ENCODE data around the gene CEP20.

Gene CEP20

GRCh38 chr16:15882563-15882962 lies 5.8 kb downstream of the CEP20 start:
- no peaks in the 10 kb centered on the region for H3K9me3 ChIP-seq (ENCODE audit: insufficient read depth, low read length)
- peaks cover 6% of the 10 kb centered on the region for H3K4me1 ChIP-seq (ENCODE audit: insufficient read depth, insufficient read length)
- H3K27me3 ChIP-seq (ENCODE audit: insufficient read depth, insufficient read length): no peaks in the 10 kb centered on the region
- H3K9ac ChIP-seq (ENCODE audit: insufficient read length, low read depth): no peak overlapping the region
- H3K36me3 ChIP-seq (ENCODE audit: insufficient read depth, insufficient read length, low read length): peaks cover 80% of the 10 kb centered on the region
- H3K4me3 ChIP-seq (ENCODE audit: insufficient read length, low read depth): no peak overlapping the region
- TF ChIP-seq SUZ12 (IDR thresholded peaks at IDR 0.05; ENCODE audit: extremely low read depth, insufficient read depth, insufficient read length) (no peak), ZNF274 (IDR thresholded peaks at IDR 0.05; ENCODE audit: low read depth, low read length) (no peak), YY1 (IDR thresholded peaks at IDR 0.05; ENCODE audit: insufficient read depth, insufficient read length) (no peak)
- no peak for DNase-seq (ENCODE audit: low read depth, low spot score)

DNA sequence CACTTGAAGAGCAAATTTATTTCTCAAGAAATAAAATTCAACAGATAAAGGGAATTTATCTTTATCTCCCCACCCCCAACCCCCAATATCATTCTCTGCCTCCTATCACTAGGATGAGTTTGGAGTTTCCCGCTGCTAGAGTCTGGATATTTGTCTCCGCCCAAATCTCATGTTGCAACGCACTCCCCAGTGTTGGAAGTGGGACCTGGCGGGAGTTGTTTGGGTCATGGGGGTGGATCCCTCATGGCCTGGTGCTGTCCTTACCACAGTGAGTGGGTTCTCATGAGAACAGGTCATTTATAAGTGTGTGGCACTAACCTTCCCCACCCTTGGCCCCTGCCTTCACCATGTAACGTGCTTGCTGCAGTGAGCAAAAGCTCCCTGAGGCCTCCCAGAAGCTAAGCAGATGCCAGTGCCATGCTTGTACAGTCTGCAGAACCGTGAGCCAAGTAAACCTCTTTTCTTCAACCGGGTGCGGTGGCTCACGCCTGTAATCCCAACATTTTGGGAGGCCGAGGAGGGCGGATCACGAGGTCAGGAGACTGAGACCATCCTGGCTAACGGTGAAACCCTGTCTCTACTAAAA lies 6.5 kb downstream of the CEP20 start:
- Histone ChIP-seq H3K27me3 (ENCODE audit: insufficient read depth, insufficient read length) (no peaks in the 10 kb centered on the region), H3K36me3 (ENCODE audit: insufficient read depth, insufficient read length, low read length) (peaks cover 80% of the 10 kb centered on the region), H3K4me1 (ENCODE audit: insufficient read depth, insufficient read length) (peaks cover 6% of the 10 kb centered on the region), H3K9me3 (ENCODE audit: insufficient read depth, low read length) (no peaks in the 10 kb centered on the region), H3K9ac (ENCODE audit: insufficient read length, low read depth) (no peak overlapping the region), H3K4me3 (ENCODE audit: insufficient read length, low read depth) (no peak overlapping the region)
- no peak for TF ChIP-seq YY1 (IDR thresholded peaks at IDR 0.05; ENCODE audit: insufficient read depth, insufficient read length)
- no peak for TF ChIP-seq SUZ12 (IDR thresholded peaks at IDR 0.05; ENCODE audit: extremely low read depth, insufficient read depth, insufficient read length)
- no peak for TF ChIP-seq ZNF274 (IDR thresholded peaks at IDR 0.05; ENCODE audit: low read depth, low read length)
- DNase-seq (ENCODE audit: low read depth, low spot score): no peak

GRCh38 chr16:15880434-15881308 lies 7.7 kb downstream of the CEP20 start:
- Histone ChIP-seq H3K9ac (ENCODE audit: insufficient read length, low read depth) (no peak overlapping the region), H3K27me3 (ENCODE audit: insufficient read depth, insufficient read length) (no peaks in the 10 kb centered on the region), H3K36me3 (ENCODE audit: insufficient read depth, insufficient read length, low read length) (peaks cover 76% of the 10 kb centered on the region), H3K4me3 (ENCODE audit: insufficient read length, low read depth) (no peak overlapping the region), H3K4me1 (ENCODE audit: insufficient read depth, insufficient read length) (peaks cover 6% of the 10 kb centered on the region), H3K9me3 (ENCODE audit: insufficient read depth, low read length) (no peaks in the 10 kb centered on the region)
- TF ChIP-seq YY1 (IDR thresholded peaks at IDR 0.05; ENCODE audit: insufficient read depth, insufficient read length): no peak
- DNase-seq (ENCODE audit: low read depth, low spot score): no peak

DNA sequence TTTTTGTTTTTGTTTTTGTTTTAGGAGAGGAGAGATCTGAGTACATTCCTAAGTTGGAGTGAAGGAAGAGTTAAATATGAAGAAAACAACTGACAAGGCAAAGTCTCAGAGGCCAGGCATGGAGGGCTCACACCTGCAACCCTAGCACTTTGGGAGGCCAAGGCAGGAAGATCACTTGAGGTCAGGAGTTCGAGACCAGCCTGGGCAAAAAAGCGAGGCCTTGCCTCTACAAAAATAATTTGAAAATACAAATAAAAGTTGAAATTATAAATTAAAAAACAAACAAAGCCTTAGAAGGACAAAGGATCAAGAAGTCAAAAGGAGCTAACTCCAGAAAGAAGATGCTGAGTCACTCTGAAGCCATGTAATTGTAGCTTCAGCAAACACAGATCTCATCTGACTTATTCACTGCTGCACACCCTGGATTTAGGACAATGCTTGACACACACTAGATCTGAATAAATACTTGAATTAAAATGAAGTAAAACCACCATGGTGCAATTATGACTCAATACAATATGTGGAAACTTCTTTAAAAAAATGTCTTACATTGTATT lies 9.1 kb downstream of the CEP20 start:
- Histone ChIP-seq H3K9me3 (ENCODE audit: insufficient read depth, low read length) (no peaks in the 10 kb centered on the region), H3K9ac (ENCODE audit: insufficient read length, low read depth) (no peak overlapping the region), H3K4me3 (ENCODE audit: insufficient read length, low read depth) (no peak overlapping the region), H3K27me3 (ENCODE audit: insufficient read depth, insufficient read length) (no peaks in the 10 kb centered on the region), H3K36me3 (ENCODE audit: insufficient read depth, insufficient read length, low read length) (peaks cover 75% of the 10 kb centered on the region), H3K4me1 (ENCODE audit: insufficient read depth, insufficient read length) (peaks cover 6% of the 10 kb centered on the region)
- TF ChIP-seq YY1 (IDR thresholded peaks at IDR 0.05; ENCODE audit: insufficient read depth, insufficient read length) (no peak), ZNF274 (IDR thresholded peaks at IDR 0.05; ENCODE audit: low read depth, low read length) (no peak), SUZ12 (IDR thresholded peaks at IDR 0.05; ENCODE audit: extremely low read depth, insufficient read depth, insufficient read length) (no peak)
- no peak for DNase-seq (ENCODE audit: low read depth, low spot score)

GRCh38 chr16:15876503-15876902 lies 11.9 kb downstream of the CEP20 start:
- peaks cover 77% of the 10 kb centered on the region for H3K36me3 ChIP-seq (ENCODE audit: insufficient read depth, insufficient read length, low read length)
- H3K4me3 ChIP-seq (ENCODE audit: insufficient read length, low read depth): no peak overlapping the region
- TF ChIP-seq SUZ12 (IDR thresholded peaks at IDR 0.05; ENCODE audit: extremely low read depth, insufficient read depth, insufficient read length): no peak
- no peak for TF ChIP-seq ZNF274 (IDR thresholded peaks at IDR 0.05; ENCODE audit: low read depth, low read length)
- TF ChIP-seq YY1 (IDR thresholded peaks at IDR 0.05; ENCODE audit: insufficient read depth, insufficient read length): no peak
- peaks cover 6% of the 10 kb centered on the region for H3K4me1 ChIP-seq (ENCODE audit: insufficient read depth, insufficient read length)
- no peaks in the 10 kb centered on the region for H3K9me3 ChIP-seq (ENCODE audit: insufficient read depth, low read length)
- H3K9ac ChIP-seq (ENCODE audit: insufficient read length, low read depth): no peak overlapping the region
- DNase-seq (ENCODE audit: low read depth, low spot score): no peak
- no peaks in the 10 kb centered on the region for H3K27me3 ChIP-seq (ENCODE audit: insufficient read depth, insufficient read length)

DNA sequence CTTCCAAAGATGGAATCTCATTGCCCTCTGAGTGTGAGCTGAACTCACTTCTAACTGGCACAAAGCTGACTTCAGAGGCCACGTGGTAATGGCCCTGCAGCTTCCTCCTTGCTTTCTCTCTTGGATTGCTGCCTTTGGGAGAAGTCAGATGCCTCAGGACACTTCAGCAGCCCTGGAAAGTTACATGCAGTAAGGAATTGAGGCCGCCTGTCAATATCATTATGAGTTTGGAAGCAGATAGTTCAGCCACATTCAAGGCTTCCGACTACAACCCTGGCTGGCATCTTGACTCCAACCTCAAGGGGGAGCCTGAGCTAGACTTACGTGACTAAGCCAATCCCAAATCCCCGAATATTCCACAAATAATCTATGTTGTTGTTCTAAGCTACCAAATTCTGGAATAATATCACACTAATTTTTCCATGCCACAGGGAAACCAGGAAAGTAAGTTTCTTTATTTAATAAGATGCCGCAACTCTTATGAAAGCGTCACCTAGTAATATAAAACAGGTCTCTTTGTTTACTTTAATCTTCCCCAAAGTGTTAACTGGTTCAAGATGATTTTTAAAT lies 13.6 kb downstream of the CEP20 start:
- peak; percentile 52 for DNase-seq (ENCODE audit: low read depth, low spot score)
- TF ChIP-seq SUZ12 (IDR thresholded peaks at IDR 0.05; ENCODE audit: extremely low read depth, insufficient read depth, insufficient read length): no peak
- no peak for TF ChIP-seq ZNF274 (IDR thresholded peaks at IDR 0.05; ENCODE audit: low read depth, low read length)
- TF ChIP-seq YY1 (IDR thresholded peaks at IDR 0.05; ENCODE audit: insufficient read depth, insufficient read length): no peak

DNA sequence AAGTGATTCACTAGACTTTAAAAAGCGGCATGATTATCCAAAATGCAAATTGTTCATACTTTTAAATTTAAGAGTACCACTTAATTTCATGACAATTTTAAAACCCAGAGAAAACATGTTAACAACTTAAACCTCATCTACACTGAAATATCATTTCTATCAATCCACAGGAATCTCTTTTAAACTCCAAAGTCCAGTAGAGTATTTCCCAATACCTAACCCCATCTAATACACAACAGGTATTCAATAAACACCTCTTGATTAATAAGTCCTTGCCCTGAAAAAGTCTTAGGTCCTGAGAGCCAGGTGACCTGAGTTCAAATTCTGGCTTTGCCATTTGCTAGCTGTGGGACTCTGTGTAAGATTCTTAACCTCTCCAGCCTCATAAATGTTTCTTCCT lies 14.7 kb downstream of the CEP20 start:
- no peak for DNase-seq (ENCODE audit: low read depth, low spot score)
- Histone ChIP-seq H3K36me3 (ENCODE audit: insufficient read depth, insufficient read length, low read length) (peaks cover 74% of the 10 kb centered on the region), H3K4me3 (ENCODE audit: insufficient read length, low read depth) (no peak overlapping the region), H3K9me3 (ENCODE audit: insufficient read depth, low read length) (no peaks in the 10 kb centered on the region), H3K9ac (ENCODE audit: insufficient read length, low read depth) (no peak overlapping the region), H3K27me3 (ENCODE audit: insufficient read depth, insufficient read length) (no peaks in the 10 kb centered on the region), H3K4me1 (ENCODE audit: insufficient read depth, insufficient read length) (no peaks in the 10 kb centered on the region)
- TF ChIP-seq ZNF274 (IDR thresholded peaks at IDR 0.05; ENCODE audit: low read depth, low read length) (no peak), SUZ12 (IDR thresholded peaks at IDR 0.05; ENCODE audit: extremely low read depth, insufficient read depth, insufficient read length) (no peak), YY1 (IDR thresholded peaks at IDR 0.05; ENCODE audit: insufficient read depth, insufficient read length) (no peak)

More for the DNA sequence above, 13.6 kb downstream of the CEP20 start:
- H3K36me3 ChIP-seq (ENCODE audit: insufficient read depth, insufficient read length, low read length): peaks cover 75% of the 10 kb centered on the region
- no peak overlapping the region for H3K9ac ChIP-seq (ENCODE audit: insufficient read length, low read depth)
- H3K4me1 ChIP-seq (ENCODE audit: insufficient read depth, insufficient read length): no peaks in the 10 kb centered on the region
- no peak overlapping the region for H3K4me3 ChIP-seq (ENCODE audit: insufficient read length, low read depth)
- H3K9me3 ChIP-seq (ENCODE audit: insufficient read depth, low read length): no peaks in the 10 kb centered on the region
- no peaks in the 10 kb centered on the region for H3K27me3 ChIP-seq (ENCODE audit: insufficient read depth, insufficient read length)

All from NT2/D1 (cell line).